Measurements from ENCODE around the gene POU6F2. TPM values are rescaled to one million over a fixed set of nuclear protein-coding genes. Genes with fewer than 3 reads are reported as not detected.

POU6F2 gene
- total RNA-seq, 1 donor = not detected

- no peaks in the 10 kb centered on the region for H3K27me3 ChIP-seq (ENCODE audit: insufficient read depth, low read length)
- no peak overlapping the region for H3K4me3 ChIP-seq (ENCODE audit: low read length)
- H3K9me3 ChIP-seq (ENCODE audit: low read depth, low read length) = no peaks in the 10 kb centered on the region
- H3K4me1 ChIP-seq (ENCODE audit: insufficient read depth, low read length) = peaks cover 3% of the 10 kb centered on the region
Observed at GRCh38 chr7:39071116-39071515, 93.4 kb downstream of the POU6F2 start.

GRCh38 chr7:39073432-39073831, 95.7 kb downstream of the POU6F2 start:
- no peak overlapping the region for H3K4me3 ChIP-seq (ENCODE audit: low read length)
- H3K4me1 ChIP-seq (ENCODE audit: insufficient read depth, low read length) = peaks cover 3% of the 10 kb centered on the region
- H3K9me3 ChIP-seq (ENCODE audit: low read depth, low read length) = no peaks in the 10 kb centered on the region
- no peaks in the 10 kb centered on the region for H3K27me3 ChIP-seq (ENCODE audit: insufficient read depth, low read length)

GRCh38 chr7:39075210-39075609, 97.5 kb downstream of the POU6F2 start:
- Histone ChIP-seq H3K4me1 (ENCODE audit: insufficient read depth, low read length) (no peaks in the 10 kb centered on the region), H3K27me3 (ENCODE audit: insufficient read depth, low read length) (no peaks in the 10 kb centered on the region), H3K9me3 (ENCODE audit: low read depth, low read length) (no peaks in the 10 kb centered on the region), H3K4me3 (ENCODE audit: low read length) (no peak overlapping the region)

GRCh38 chr7:39083781-39084180, 106.1 kb downstream of the POU6F2 start:
- Histone ChIP-seq H3K4me3 (ENCODE audit: low read length) (no peak overlapping the region), H3K9me3 (ENCODE audit: low read depth, low read length) (no peaks in the 10 kb centered on the region), H3K4me1 (ENCODE audit: insufficient read depth, low read length) (no peaks in the 10 kb centered on the region), H3K27me3 (ENCODE audit: insufficient read depth, low read length) (peaks cover 7% of the 10 kb centered on the region)

- Histone ChIP-seq H3K9me3 (ENCODE audit: low read depth, low read length) (no peaks in the 10 kb centered on the region), H3K4me1 (ENCODE audit: insufficient read depth, low read length) (no peaks in the 10 kb centered on the region), H3K4me3 (ENCODE audit: low read length) (no peak overlapping the region), H3K27me3 (ENCODE audit: insufficient read depth, low read length) (peaks cover 7% of the 10 kb centered on the region)
Observed at GRCh38 chr7:39084349-39084748, 106.6 kb downstream of the POU6F2 start.

DNA sequence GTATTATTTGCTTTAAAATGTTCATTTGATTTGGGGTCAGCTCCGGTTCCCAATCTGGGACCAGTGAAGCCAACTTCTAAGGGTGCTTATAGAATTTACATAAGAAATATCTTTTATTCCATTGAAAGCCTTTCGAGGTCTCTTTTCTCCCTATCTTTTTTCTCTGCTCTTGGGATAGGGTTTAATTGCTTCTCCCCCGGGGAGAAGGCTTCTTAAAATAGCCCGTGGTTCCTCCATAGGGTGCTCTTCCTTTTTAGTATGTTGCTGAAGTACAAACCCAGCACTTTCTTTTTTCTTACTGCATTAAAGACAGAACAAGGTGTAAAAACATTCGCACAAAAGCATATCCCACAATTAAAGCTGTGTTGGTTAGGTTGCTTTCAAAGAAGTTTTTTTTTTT, 107.5 kb downstream of the POU6F2 start:
- Histone ChIP-seq H3K4me1 (ENCODE audit: insufficient read depth, low read length) (no peaks in the 10 kb centered on the region), H3K9me3 (ENCODE audit: low read depth, low read length) (no peaks in the 10 kb centered on the region), H3K4me3 (ENCODE audit: low read length) (no peak overlapping the region), H3K27me3 (ENCODE audit: insufficient read depth, low read length) (peaks cover 7% of the 10 kb centered on the region)

DNA sequence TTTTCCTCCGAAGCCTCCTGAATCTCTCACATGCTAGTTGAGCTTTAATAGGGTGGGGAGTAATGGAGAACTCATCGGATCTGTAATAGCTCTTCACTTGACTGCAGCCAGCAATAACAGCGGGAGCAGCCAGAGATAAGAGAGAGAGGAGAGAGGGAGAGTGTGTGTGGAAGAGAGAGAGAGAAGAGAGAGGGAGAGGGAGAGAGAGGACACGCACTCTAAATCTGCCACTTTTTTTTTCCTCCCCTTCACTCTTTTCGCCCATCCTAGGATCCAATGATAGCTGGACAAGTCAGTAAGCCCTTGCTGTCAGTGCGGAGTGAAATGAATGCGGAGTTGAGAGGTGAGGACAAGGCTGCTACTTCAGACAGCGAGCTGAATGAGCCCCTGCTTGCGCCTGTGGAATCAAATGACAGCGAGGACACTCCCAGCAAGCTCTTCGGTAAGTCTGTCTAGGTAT, 107.9 kb downstream of the POU6F2 start:
- H3K4me1 ChIP-seq (ENCODE audit: insufficient read depth, low read length) = no peaks in the 10 kb centered on the region
- no peaks in the 10 kb centered on the region for H3K9me3 ChIP-seq (ENCODE audit: low read depth, low read length)
- peaks cover 7% of the 10 kb centered on the region for H3K27me3 ChIP-seq (ENCODE audit: insufficient read depth, low read length)
- no peak overlapping the region for H3K4me3 ChIP-seq (ENCODE audit: low read length)

- Histone ChIP-seq H3K4me1 (ENCODE audit: insufficient read depth, low read length) (no peaks in the 10 kb centered on the region), H3K27me3 (ENCODE audit: insufficient read depth, low read length) (peaks cover 7% of the 10 kb centered on the region), H3K9me3 (ENCODE audit: low read depth, low read length) (no peaks in the 10 kb centered on the region), H3K4me3 (ENCODE audit: low read length) (no peak overlapping the region)
Observed at GRCh38 chr7:39086638-39087360, 109.1 kb downstream of the POU6F2 start.

DNA sequence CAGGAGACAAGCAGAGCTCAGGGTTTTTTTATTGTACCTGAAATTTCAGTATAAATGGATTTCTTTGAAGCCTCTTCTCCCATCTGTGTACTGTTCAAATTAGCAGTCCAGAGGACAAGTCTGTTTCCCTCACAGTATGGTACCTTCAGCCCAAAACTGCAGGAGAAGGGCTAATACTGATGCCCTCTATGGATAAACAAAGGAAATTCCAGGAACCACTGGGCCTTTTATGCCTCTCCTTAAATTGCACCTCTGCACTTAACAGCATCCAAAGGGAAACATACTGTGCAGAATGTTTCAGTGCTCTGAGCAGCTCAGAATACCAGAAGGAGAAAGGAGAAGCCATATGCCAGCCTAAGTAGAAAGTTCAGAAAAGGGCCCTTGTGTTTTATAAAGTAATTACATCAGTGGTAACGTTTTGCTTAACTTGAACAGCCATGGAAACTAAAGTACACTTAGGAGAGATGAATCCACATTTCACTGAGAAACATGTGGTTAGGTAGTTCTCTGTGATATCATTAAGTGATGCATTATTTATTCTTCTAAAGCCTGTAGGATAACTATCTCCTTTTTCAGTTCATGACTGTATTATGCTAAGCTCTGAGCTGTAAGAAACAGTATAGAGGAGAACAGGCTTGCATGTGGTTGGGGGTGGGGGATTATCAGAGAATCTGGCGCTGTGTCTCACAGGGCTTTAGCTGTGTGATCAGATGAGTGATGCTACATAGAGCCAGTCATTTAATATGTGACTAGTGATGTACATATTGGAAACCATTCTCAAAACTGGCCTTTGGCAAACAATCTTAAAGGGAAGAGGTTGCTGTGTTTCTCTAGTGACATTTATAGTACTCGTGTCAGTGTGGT, 111.3 kb downstream of the POU6F2 start:
- no peaks in the 10 kb centered on the region for H3K4me1 ChIP-seq (ENCODE audit: insufficient read depth, low read length)
- H3K9me3 ChIP-seq (ENCODE audit: low read depth, low read length) = no peaks in the 10 kb centered on the region
- no peak overlapping the region for H3K4me3 ChIP-seq (ENCODE audit: low read length)
- peaks cover 7% of the 10 kb centered on the region for H3K27me3 ChIP-seq (ENCODE audit: insufficient read depth, low read length)

GRCh38 chr7:39091145-39091544, 113.4 kb downstream of the POU6F2 start:
- Histone ChIP-seq H3K9me3 (ENCODE audit: low read depth, low read length) (no peaks in the 10 kb centered on the region), H3K4me1 (ENCODE audit: insufficient read depth, low read length) (no peaks in the 10 kb centered on the region), H3K27me3 (ENCODE audit: insufficient read depth, low read length) (no peaks in the 10 kb centered on the region), H3K4me3 (ENCODE audit: low read length) (no peak overlapping the region)

DNA sequence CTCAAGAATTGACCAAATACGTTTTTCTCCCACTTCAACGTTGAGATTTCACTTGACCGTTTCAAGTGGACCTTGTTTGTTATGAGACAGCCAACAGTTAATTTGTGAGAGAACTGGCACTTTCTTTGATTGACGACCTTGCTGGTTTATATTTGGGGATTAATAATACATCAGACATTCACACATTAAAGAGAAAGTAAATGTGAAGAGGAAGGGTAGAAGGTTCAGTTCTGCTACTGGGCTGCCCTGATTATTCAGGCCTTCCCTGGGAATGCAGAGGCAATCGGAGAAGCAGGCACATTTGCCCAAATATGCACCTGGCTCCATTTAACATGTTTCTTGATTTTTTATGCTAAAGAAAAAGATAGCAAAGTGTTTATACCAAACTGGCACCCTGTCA, 114.1 kb downstream of the POU6F2 start:
- no peaks in the 10 kb centered on the region for H3K9me3 ChIP-seq (ENCODE audit: low read depth, low read length)
- H3K4me3 ChIP-seq (ENCODE audit: low read length) = no peak overlapping the region
- H3K4me1 ChIP-seq (ENCODE audit: insufficient read depth, low read length) = no peaks in the 10 kb centered on the region
- H3K27me3 ChIP-seq (ENCODE audit: insufficient read depth, low read length) = no peaks in the 10 kb centered on the region

DNA sequence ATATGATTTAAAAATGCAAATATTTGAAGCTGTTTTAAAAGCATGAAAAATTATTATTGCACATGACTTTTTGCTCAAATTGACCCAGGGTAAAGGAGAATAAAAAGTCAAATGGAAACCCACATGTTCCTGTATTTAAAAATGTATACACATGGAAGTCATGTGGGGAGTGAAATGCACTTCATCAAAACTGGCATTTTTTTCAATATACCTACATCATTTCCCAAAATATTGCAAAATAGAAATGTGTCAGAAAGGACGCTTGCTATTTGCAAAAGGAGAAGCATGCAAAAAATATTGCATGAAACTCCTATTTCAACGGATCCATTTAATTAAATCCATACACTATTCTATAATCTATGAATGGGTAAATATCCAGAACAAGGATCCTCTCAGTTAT, 117.0 kb downstream of the POU6F2 start:
- Histone ChIP-seq H3K9me3 (ENCODE audit: low read depth, low read length) (no peaks in the 10 kb centered on the region), H3K4me1 (ENCODE audit: insufficient read depth, low read length) (no peaks in the 10 kb centered on the region), H3K4me3 (ENCODE audit: low read length) (no peak overlapping the region), H3K27me3 (ENCODE audit: insufficient read depth, low read length) (no peaks in the 10 kb centered on the region)

GRCh38 chr7:39095875-39096619, 118.3 kb downstream of the POU6F2 start:
- Histone ChIP-seq H3K4me3 (ENCODE audit: low read length) (no peak overlapping the region), H3K4me1 (ENCODE audit: insufficient read depth, low read length) (no peaks in the 10 kb centered on the region), H3K27me3 (ENCODE audit: insufficient read depth, low read length) (no peaks in the 10 kb centered on the region), H3K9me3 (ENCODE audit: low read depth, low read length) (no peaks in the 10 kb centered on the region)

- no peaks in the 10 kb centered on the region for H3K4me1 ChIP-seq (ENCODE audit: insufficient read depth, low read length)
- H3K4me3 ChIP-seq (ENCODE audit: low read length) = no peak overlapping the region
- no peaks in the 10 kb centered on the region for H3K9me3 ChIP-seq (ENCODE audit: low read depth, low read length)
- H3K27me3 ChIP-seq (ENCODE audit: insufficient read depth, low read length) = no peaks in the 10 kb centered on the region
Observed at GRCh38 chr7:39098506-39098905, 120.8 kb downstream of the POU6F2 start.

DNA sequence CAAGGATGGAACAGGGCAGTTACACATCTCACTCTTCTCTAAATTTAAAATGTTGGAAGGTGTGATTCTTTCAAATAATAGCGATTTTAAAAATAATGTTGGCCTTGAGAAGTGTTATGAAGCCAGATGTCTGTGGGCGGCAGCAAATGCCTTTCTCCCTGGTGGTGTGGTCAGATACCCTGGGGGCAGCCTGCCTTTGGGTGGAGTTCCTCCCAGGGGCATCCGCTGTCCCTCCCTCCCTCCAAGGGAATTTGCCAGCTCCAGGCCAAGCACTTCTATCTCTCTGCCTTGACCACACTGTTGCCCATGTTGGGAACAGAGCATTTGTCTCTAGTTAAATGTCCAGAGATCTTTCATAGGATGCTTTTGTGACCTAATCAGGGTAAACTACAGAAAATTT, 121.4 kb downstream of the POU6F2 start:
- Histone ChIP-seq H3K9me3 (ENCODE audit: low read depth, low read length) (no peaks in the 10 kb centered on the region), H3K27me3 (ENCODE audit: insufficient read depth, low read length) (no peaks in the 10 kb centered on the region), H3K4me3 (ENCODE audit: low read length) (no peak overlapping the region), H3K4me1 (ENCODE audit: insufficient read depth, low read length) (no peaks in the 10 kb centered on the region)

Data from mononuclear cell (primary cell).